Urinary bladder (tissue), 4 donors: ENCODE data around the gene ENTREP1. TPM values are rescaled to one million over a fixed set of nuclear protein-coding genes. Genes with fewer than 3 reads are reported as not detected.

ENCODE experiments used
- DNase-seq: peaks from one replicate; pipeline ENCODE4 v3.0.0-alpha.2; 2015; ENCODE audit errors: extremely low spot score
- H3K27ac ChIP-seq: one replicate; pipeline ENCODE4 v1.5.1; 2013; ENCODE audit warnings: low read depth, mild to moderate bottlenecking, moderate library complexity
- H3K36me3 ChIP-seq: one replicate; pipeline ENCODE4 v1.6.1; 2013; ENCODE audit warnings: mild to moderate bottlenecking, moderate library complexity; ENCODE audit not compliant: insufficient read depth
- H3K4me1 ChIP-seq: one replicate; pipeline ENCODE4 v1.6.1; 2013; ENCODE audit warnings: mild to moderate bottlenecking, moderate library complexity; ENCODE audit not compliant: insufficient read depth
- H3K4me3 ChIP-seq: one replicate; pipeline ENCODE4 v1.5.1; 2013; ENCODE audit warnings: low read depth, low read length
- WGBS: extraction: QIAGEN DNeasy Blood & Tissue Kit; methylation state at CpG from one replicate; pipeline ENCODE4 v1.1.7; 2013; 5-methylcytosine and 5-hydroxymethylcytosine counted together
- polyA plus RNA-seq: library from polyadenylated mRNA; stranded (reverse); fragments of 200-250 nt; gene quantifications from one replicate; pipeline ENCODE4 v1.2.3, GENCODE V29; 2013
- total RNA-seq: library from RNA; depleted of rRNA; stranded (reverse); fragments of >200 nt; gene quantifications from one replicate; pipeline ENCODE4 v1.2.3, GENCODE V29; 2014
- donor health status: healthy with polysubstance abuse.
- donor health status: healthy.

The ENTREP1 gene
- total and polyA plus RNA-seq, 2 donors = 7.2 to 11.6 TPM

- no peaks in the 10 kb centered on the region for H3K36me3 ChIP-seq
- H3K4me3 ChIP-seq = no peak overlapping the region
- no peak for DNase-seq
- 85% methylated on average over 3 of the region's 3 CpGs for WGBS
- no peak overlapping the region for H3K27ac ChIP-seq
- no peaks in the 10 kb centered on the region for H3K4me1 ChIP-seq
Measured at GRCh38 chr9:69364510-69365150, 39.6 kb downstream of the ENTREP1 start.

GRCh38 chr9:69370430-69370829 is 45.4 kb downstream of the ENTREP1 start:
- no peak for DNase-seq
- no peaks in the 10 kb centered on the region for H3K36me3 ChIP-seq
- no peak overlapping the region for H3K4me3 ChIP-seq
- no peak overlapping the region for H3K27ac ChIP-seq
- WGBS = 27% methylated on average over 2 of the region's 2 CpGs
- no peaks in the 10 kb centered on the region for H3K4me1 ChIP-seq

GRCh38 chr9:69371001-69371400 is 46.0 kb downstream of the ENTREP1 start:
- H3K36me3 ChIP-seq = no peaks in the 10 kb centered on the region
- no peak overlapping the region for H3K4me3 ChIP-seq
- no peak overlapping the region for H3K27ac ChIP-seq
- 24% methylated on average over 1 of the region's 1 CpG for WGBS
- DNase-seq = no peak
- H3K4me1 ChIP-seq = no peaks in the 10 kb centered on the region

GRCh38 chr9:69376651-69377050 is 51.6 kb downstream of the ENTREP1 start:
- DNase-seq = no peak
- H3K36me3 ChIP-seq = no peaks in the 10 kb centered on the region
- H3K4me3 ChIP-seq = no peak overlapping the region
- 31% methylated on average over 3 of the region's 3 CpGs for WGBS
- H3K27ac ChIP-seq = no peak overlapping the region
- H3K4me1 ChIP-seq = no peaks in the 10 kb centered on the region

- WGBS = 96% methylated on average over 13 of the region's 13 CpGs
- Histone ChIP-seq H3K4me3 (no peak overlapping the region), H3K27ac (no peak overlapping the region), H3K4me1 (no peaks in the 10 kb centered on the region), H3K36me3 (no peaks in the 10 kb centered on the region)
- no peak for DNase-seq
Measured at GRCh38 chr9:69377291-69377690, 52.3 kb downstream of the ENTREP1 start.

GRCh38 chr9:69377981-69378380 is 53.0 kb downstream of the ENTREP1 start:
- H3K4me3 ChIP-seq = no peak overlapping the region
- DNase-seq = no peak
- H3K27ac ChIP-seq = no peak overlapping the region
- 66% methylated on average over 2 of the region's 2 CpGs for WGBS
- H3K36me3 ChIP-seq = no peaks in the 10 kb centered on the region
- no peaks in the 10 kb centered on the region for H3K4me1 ChIP-seq

- 55% methylated on average over 9 of the region's 9 CpGs for WGBS
- H3K27ac ChIP-seq = no peak overlapping the region
- DNase-seq = no peak
- H3K4me3 ChIP-seq = no peak overlapping the region
- H3K4me1 ChIP-seq = no peaks in the 10 kb centered on the region
- H3K36me3 ChIP-seq = no peaks in the 10 kb centered on the region
Measured at GRCh38 chr9:69379270-69379982, 54.4 kb downstream of the ENTREP1 start.

- H3K36me3 ChIP-seq = no peaks in the 10 kb centered on the region
- no peak overlapping the region for H3K27ac ChIP-seq
- no peak for DNase-seq
- 71% methylated on average over 6 of the region's 6 CpGs for WGBS
- H3K4me1 ChIP-seq = no peaks in the 10 kb centered on the region
- no peak overlapping the region for H3K4me3 ChIP-seq
Measured at GRCh38 chr9:69380301-69380700, 55.3 kb downstream of the ENTREP1 start.

GRCh38 chr9:69380811-69381210 is 55.8 kb downstream of the ENTREP1 start:
- DNase-seq = no peak
- WGBS = 96% methylated on average over 3 of the region's 3 CpGs
- Histone ChIP-seq H3K4me3 (no peak overlapping the region), H3K4me1 (no peaks in the 10 kb centered on the region), H3K36me3 (no peaks in the 10 kb centered on the region), H3K27ac (no peak overlapping the region)

- Histone ChIP-seq H3K4me3 (no peak overlapping the region), H3K36me3 (no peaks in the 10 kb centered on the region), H3K4me1 (no peaks in the 10 kb centered on the region), H3K27ac (no peak overlapping the region)
- peak; percentile 37 for DNase-seq
- WGBS = 33% methylated on average over 4 of the region's 4 CpGs
Measured at GRCh38 chr9:69382135-69382534, 57.1 kb downstream of the ENTREP1 start.

- WGBS = 73% methylated on average over 6 of the region's 6 CpGs
- no peaks in the 10 kb centered on the region for H3K4me1 ChIP-seq
- DNase-seq = peak; percentile 21
Measured at GRCh38 chr9:69385581-69386033, 60.6 kb downstream of the ENTREP1 start.

GRCh38 chr9:69386651-69387050 is 61.6 kb downstream of the ENTREP1 start:
- Histone ChIP-seq H3K4me3 (no peak overlapping the region), H3K36me3 (no peaks in the 10 kb centered on the region), H3K4me1 (no peaks in the 10 kb centered on the region), H3K27ac (no peak overlapping the region)
- no peak for DNase-seq
- WGBS = 76% methylated on average over 4 of the region's 4 CpGs

More at GRCh38 chr9:69385581-69386033, 60.6 kb downstream of the ENTREP1 start:
- no peak overlapping the region for H3K4me3 ChIP-seq
- H3K36me3 ChIP-seq = no peaks in the 10 kb centered on the region
- H3K27ac ChIP-seq = no peak overlapping the region

- DNase-seq = no peak
- WGBS = 90% methylated on average over 3 of the region's 3 CpGs
- Histone ChIP-seq H3K36me3 (no peaks in the 10 kb centered on the region), H3K4me3 (no peak overlapping the region), H3K27ac (no peak overlapping the region), H3K4me1 (no peaks in the 10 kb centered on the region)
Measured at GRCh38 chr9:69388596-69388995, 63.6 kb downstream of the ENTREP1 start.

- H3K36me3 ChIP-seq = no peaks in the 10 kb centered on the region
- 87% methylated on average over 4 of the region's 4 CpGs for WGBS
- no peak overlapping the region for H3K4me3 ChIP-seq
- no peak overlapping the region for H3K27ac ChIP-seq
- no peaks in the 10 kb centered on the region for H3K4me1 ChIP-seq
- DNase-seq = no peak
Measured at GRCh38 chr9:69389437-69389995, 64.5 kb downstream of the ENTREP1 start.
